ENCODE data around the gene HJURP.

DNA sequence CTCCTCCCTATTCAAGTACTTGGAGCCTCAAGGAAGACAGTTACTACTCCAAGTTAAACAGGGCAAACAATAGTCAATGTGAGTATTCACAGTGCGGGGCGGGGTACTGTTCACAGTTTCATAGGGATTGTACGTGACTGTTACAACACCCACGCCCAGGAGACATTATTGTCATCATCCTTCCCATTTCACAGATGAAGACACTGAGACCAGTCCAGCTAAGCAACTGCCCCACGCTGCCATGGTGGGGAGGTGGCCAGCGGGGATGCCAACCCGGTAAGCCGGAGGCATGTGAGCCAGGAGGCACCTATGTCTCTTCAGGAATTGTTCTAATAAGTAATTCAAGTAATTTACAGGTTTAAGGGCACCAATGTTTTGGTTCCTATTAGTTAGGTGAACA lies 982 bp downstream of the HJURP start:
- TF ChIP-seq CTCF (IDR thresholded peaks at IDR 0.05) (no peak), POLR2A (IDR thresholded peaks at IDR 0.05) (no peak)
